Thoracic aorta (tissue), 2 donors: ENCODE data around the gene MORN1. TPM values are rescaled to one million over a fixed set of nuclear protein-coding genes. Genes with fewer than 3 reads are reported as not detected.

Experiments used
- ATAC-seq: fragments of 150-250 bp; one replicate; pipeline ENCODE4 v1.8.0; 2017; ENCODE audit warnings: low read depth; ENCODE audit not compliant: insufficient number of reproducible peaks, low FRiP score
- DNase-seq: peaks from one replicate; pipeline ENCODE4 v3.0.0-alpha.2; 2020; ENCODE audit warnings: low spot score
- H3K27ac ChIP-seq, 2 donors: fragments of 200-600 bp; sonication (generic); 1 replicate in 1 of 2; 2 replicates in 1 of 2; pipeline ENCODE4 v1.5.1; 2016; ENCODE audit warnings: mild to moderate bottlenecking in 2 of 2, moderate library complexity in 2 of 2
- H3K27me3 ChIP-seq: fragments of 200-600 bp; sonication (generic); replicated peaks from 2 replicates; pipeline ENCODE4 v1.6.0; 2016; ENCODE audit warnings: mild to moderate bottlenecking; ENCODE audit not compliant: insufficient read depth
- H3K36me3 ChIP-seq: fragments of 200-600 bp; sonication (generic); one replicate; pipeline ENCODE4 v1.5.1; 2016
- H3K4me1 ChIP-seq, 2 donors: fragments of 200-600 bp; sonication (generic); 1 replicate in 1 of 2; 2 replicates in 1 of 2; pipeline versions ENCODE4 v1.5.1 to v1.6.0; 2016; ENCODE audit warnings: low read depth in 2 of 2, mild to moderate bottlenecking in 1 of 2; ENCODE audit not compliant: control insufficient read depth in 1 of 2
- H3K4me3 ChIP-seq: fragments of 200-600 bp; sonication (generic); 2 replicates; pipeline ENCODE4 v1.5.1; 2016; ENCODE audit warnings: mild to moderate bottlenecking
- H3K9me3 ChIP-seq: fragments of 200-600 bp; sonication (generic); 2 replicates; pipeline ENCODE4 v1.5.1; 2016
- CTCF ChIP-seq: fragments of 200-600 bp; sonication (generic); IDR thresholded peaks from one replicate; pipeline ENCODE4 v1.5.1; 2019; ENCODE audit warnings: antibody characterized with exemption
- total RNA-seq, 2 donors: library from RNA; depleted of rRNA; stranded (reverse); fragments of >200 nt; gene quantifications; one replicate each; pipeline versions ENCODE4 v1.1.0 to v1.2.3, GENCODE V29; 2016

Gene MORN1
- total RNA-seq, 2 donors from 2014 or later, result 7.1 to 13.8 TPM

GRCh38 chr1:2340086-2340917 lies 51.1 kb downstream of the MORN1 start:
- DNase-seq (no peak), ATAC-seq (no peak)
- H3K36me3 ChIP-seq, result no peaks in the 10 kb centered on the region
- no peaks in the 10 kb centered on the region for H3K4me1 ChIP-seq
- H3K27ac ChIP-seq, result no peak overlapping the region
- H3K27me3 ChIP-seq, result no peaks in the 10 kb centered on the region
- H3K9me3 ChIP-seq, result no peaks in the 10 kb centered on the region
- no peak overlapping the region for H3K4me3 ChIP-seq
- no peak for TF ChIP-seq CTCF

- DNase-seq (no peak), ATAC-seq (no peak)
- Histone ChIP-seq H3K4me3 (no peak overlapping the region), H3K27me3 (no peaks in the 10 kb centered on the region), H3K27ac (no peak overlapping the region), H3K36me3 (no peaks in the 10 kb centered on the region), H3K9me3 (no peaks in the 10 kb centered on the region), H3K4me1 (no peaks in the 10 kb centered on the region)
- TF ChIP-seq CTCF, result no peak
Observed at GRCh38 chr1:2339206-2340085, 51.9 kb downstream of the MORN1 start.

- Histone ChIP-seq H3K27ac (no peak overlapping the region), H3K4me3 (no peak overlapping the region), H3K27me3 (no peaks in the 10 kb centered on the region), H3K36me3 (no peaks in the 10 kb centered on the region), H3K9me3 (no peaks in the 10 kb centered on the region), H3K4me1 (no peaks in the 10 kb centered on the region)
- ATAC-seq (no peak), DNase-seq (no peak)
- TF ChIP-seq CTCF, result no peak
Observed at GRCh38 chr1:2337501-2337900, 53.9 kb downstream of the MORN1 start.

- ATAC-seq, result no peak
- no peaks in the 10 kb centered on the region for H3K4me1 ChIP-seq
- H3K27ac ChIP-seq, result no peak overlapping the region
- H3K36me3 ChIP-seq, result no peaks in the 10 kb centered on the region
- no peaks in the 10 kb centered on the region for H3K9me3 ChIP-seq
- H3K4me3 ChIP-seq, result no peak overlapping the region
- no peak for TF ChIP-seq CTCF
- no peaks in the 10 kb centered on the region for H3K27me3 ChIP-seq
- no peak for DNase-seq
Observed at GRCh38 chr1:2337081-2337480, 54.3 kb downstream of the MORN1 start.

GRCh38 chr1:2336499-2336898 lies 54.9 kb downstream of the MORN1 start:
- H3K9me3 ChIP-seq, result no peaks in the 10 kb centered on the region
- no peaks in the 10 kb centered on the region for H3K27me3 ChIP-seq
- H3K27ac ChIP-seq, result no peak overlapping the region
- ATAC-seq (no peak), DNase-seq (no peak)
- no peak overlapping the region for H3K4me3 ChIP-seq
- H3K4me1 ChIP-seq, result peaks cover 0 to under 1% of the 10 kb centered on the region in 2 donors
- TF ChIP-seq CTCF, result no peak
- no peaks in the 10 kb centered on the region for H3K36me3 ChIP-seq
